Measurements from ENCODE around the gene ERLIN1. TPM values are rescaled to one million over a fixed set of nuclear protein-coding genes. Genes with fewer than 3 reads are reported as not detected.

ERLIN1 gene
- total RNA-seq, 1 experiment from 2014 or later, result 23.5 TPM

DNA sequence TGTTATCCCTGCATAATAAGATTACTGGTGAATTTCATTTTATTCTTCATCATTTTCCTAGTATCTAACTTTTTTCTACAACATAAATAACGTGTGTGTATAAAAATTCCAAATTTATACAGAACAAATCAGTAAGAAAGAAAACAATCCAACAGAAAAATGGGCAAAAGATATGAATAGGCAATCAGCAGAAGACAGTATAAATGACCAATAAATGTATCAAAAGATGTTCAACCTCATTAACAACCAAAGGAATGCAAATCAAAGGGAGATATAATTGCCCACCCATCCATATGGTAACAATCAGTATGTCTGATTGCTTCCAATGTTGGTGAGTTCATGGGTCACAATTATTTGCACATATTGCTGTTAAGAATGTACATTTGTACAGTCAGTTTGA is 13.5 kb downstream of the ERLIN1 start:
- no peak for TF ChIP-seq SMAD4 (CRISPR knock-in tag; IDR thresholded peaks at IDR 0.05)
- TF ChIP-seq FOXK1 (CRISPR knock-in tag; IDR thresholded peaks at IDR 0.05), result no peak
- TF ChIP-seq ZNF121 (CRISPR knock-in tag; IDR thresholded peaks at IDR 0.05), result no peak
- ATAC-seq, result no peak
- no peak for DNase-seq (ENCODE audit: low spot score)
- peaks cover 23% of the 10 kb centered on the region for H3K36me3 Mint-ChIP-seq
- H3K27me3 Mint-ChIP-seq (ENCODE audit: low read depth), result no peaks in the 10 kb centered on the region
- H3K27ac Mint-ChIP-seq, result no peak overlapping the region
- H3K4me3 Mint-ChIP-seq, result no peak overlapping the region
- no peaks in the 10 kb centered on the region for H3K9me3 Mint-ChIP-seq
- ChIA-PET POLR2A (no interaction called here), CTCF (no interaction called here)
- H3K4me1 Mint-ChIP-seq, result no peaks in the 10 kb centered on the region

DNA sequence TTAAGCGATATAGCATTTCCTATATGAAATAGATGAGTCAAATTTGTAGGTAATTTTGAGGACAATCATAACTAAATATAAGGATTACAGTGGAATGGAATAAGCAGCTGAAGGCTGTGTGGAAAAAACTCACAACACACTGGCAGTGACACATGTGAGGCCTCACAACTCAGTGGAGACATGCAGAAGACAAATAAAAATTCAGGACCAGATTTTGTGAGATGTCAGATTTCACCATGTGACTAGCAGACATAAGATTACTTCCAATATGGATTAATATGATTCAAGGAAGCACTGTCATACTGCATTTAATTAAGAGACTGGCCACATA is 17.6 kb downstream of the ERLIN1 start:
- no peak for DNase-seq (ENCODE audit: low spot score)
- no peak overlapping the region for H3K27ac Mint-ChIP-seq
- no peak overlapping the region for H3K4me3 Mint-ChIP-seq
- ChIA-PET POLR2A (no interaction called here), CTCF (no interaction called here)
- peaks cover 16% of the 10 kb centered on the region for H3K36me3 Mint-ChIP-seq
- no peaks in the 10 kb centered on the region for H3K4me1 Mint-ChIP-seq
- TF ChIP-seq, protein P1, sequence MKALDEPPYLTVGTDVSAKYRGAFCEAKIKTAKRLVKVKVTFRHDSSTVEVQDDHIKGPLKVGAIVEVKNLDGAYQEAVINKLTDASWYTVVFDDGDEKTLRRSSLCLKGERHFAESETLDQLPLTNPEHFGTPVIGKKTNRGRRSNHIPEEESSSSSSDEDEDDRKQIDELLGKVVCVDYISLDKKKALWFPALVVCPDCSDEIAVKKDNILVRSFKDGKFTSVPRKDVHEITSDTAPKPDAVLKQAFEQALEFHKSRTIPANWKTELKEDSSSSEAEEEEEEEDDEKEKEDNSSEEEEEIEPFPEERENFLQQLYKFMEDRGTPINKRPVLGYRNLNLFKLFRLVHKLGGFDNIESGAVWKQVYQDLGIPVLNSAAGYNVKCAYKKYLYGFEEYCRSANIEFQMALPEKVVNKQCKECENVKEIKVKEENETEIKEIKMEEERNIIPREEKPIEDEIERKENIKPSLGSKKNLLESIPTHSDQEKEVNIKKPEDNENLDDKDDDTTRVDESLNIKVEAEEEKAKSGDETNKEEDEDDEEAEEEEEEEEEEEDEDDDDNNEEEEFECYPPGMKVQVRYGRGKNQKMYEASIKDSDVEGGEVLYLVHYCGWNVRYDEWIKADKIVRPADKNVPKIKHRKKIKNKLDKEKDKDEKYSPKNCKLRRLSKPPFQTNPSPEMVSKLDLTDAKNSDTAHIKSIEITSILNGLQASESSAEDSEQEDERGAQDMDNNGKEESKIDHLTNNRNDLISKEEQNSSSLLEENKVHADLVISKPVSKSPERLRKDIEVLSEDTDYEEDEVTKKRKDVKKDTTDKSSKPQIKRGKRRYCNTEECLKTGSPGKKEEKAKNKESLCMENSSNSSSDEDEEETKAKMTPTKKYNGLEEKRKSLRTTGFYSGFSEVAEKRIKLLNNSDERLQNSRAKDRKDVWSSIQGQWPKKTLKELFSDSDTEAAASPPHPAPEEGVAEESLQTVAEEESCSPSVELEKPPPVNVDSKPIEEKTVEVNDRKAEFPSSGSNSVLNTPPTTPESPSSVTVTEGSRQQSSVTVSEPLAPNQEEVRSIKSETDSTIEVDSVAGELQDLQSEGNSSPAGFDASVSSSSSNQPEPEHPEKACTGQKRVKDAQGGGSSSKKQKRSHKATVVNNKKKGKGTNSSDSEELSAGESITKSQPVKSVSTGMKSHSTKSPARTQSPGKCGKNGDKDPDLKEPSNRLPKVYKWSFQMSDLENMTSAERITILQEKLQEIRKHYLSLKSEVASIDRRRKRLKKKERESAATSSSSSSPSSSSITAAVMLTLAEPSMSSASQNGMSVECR (CRISPR knock-in tag; IDR thresholded peaks at IDR 0.05; ENCODE audit: borderline replicate concordance), result no peak
- TF ChIP-seq RELA (CRISPR knock-in tag; IDR thresholded peaks at IDR 0.05; ENCODE audit: borderline replicate concordance) (no peak), MYBL2 (CRISPR knock-in tag; IDR thresholded peaks at IDR 0.05) (no peak), CREB1 (CRISPR knock-in tag; IDR thresholded peaks at IDR 0.05) (no peak), NFYB (CRISPR knock-in tag; conservative IDR thresholded peaks at IDR 0.05; ENCODE audit: low read depth) (no peak), SMAD3 (CRISPR knock-in tag; IDR thresholded peaks at IDR 0.05; ENCODE audit: borderline replicate concordance) (no peak), ATF1 (CRISPR knock-in tag; IDR thresholded peaks at IDR 0.05) (no peak), NR1H2 (CRISPR knock-in tag; IDR thresholded peaks at IDR 0.05) (no peak), IRF2 (CRISPR knock-in tag; IDR thresholded peaks at IDR 0.05; ENCODE audit: borderline replicate concordance, low read depth) (no peak), CREM (CRISPR knock-in tag; IDR thresholded peaks at IDR 0.05) (no peak), JAZF1 (CRISPR knock-in tag; IDR thresholded peaks at IDR 0.05) (no peak), ZNF232 (CRISPR knock-in tag; IDR thresholded peaks at IDR 0.05) (no peak), ELF4 (CRISPR knock-in tag; IDR thresholded peaks at IDR 0.05; ENCODE audit: low read depth) (no peak)
- TF ChIP-seq, protein P2, sequence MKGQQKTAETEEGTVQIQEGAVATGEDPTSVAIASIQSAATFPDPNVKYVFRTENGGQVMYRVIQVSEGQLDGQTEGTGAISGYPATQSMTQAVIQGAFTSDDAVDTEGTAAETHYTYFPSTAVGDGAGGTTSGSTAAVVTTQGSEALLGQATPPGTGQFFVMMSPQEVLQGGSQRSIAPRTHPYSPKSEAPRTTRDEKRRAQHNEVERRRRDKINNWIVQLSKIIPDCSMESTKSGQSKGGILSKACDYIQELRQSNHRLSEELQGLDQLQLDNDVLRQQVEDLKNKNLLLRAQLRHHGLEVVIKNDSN (CRISPR knock-in tag; IDR thresholded peaks at IDR 0.05), result no peak
- TF ChIP-seq, protein P3, sequence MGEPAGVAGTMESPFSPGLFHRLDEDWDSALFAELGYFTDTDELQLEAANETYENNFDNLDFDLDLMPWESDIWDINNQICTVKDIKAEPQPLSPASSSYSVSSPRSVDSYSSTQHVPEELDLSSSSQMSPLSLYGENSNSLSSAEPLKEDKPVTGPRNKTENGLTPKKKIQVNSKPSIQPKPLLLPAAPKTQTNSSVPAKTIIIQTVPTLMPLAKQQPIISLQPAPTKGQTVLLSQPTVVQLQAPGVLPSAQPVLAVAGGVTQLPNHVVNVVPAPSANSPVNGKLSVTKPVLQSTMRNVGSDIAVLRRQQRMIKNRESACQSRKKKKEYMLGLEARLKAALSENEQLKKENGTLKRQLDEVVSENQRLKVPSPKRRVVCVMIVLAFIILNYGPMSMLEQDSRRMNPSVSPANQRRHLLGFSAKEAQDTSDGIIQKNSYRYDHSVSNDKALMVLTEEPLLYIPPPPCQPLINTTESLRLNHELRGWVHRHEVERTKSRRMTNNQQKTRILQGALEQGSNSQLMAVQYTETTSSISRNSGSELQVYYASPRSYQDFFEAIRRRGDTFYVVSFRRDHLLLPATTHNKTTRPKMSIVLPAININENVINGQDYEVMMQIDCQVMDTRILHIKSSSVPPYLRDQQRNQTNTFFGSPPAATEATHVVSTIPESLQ (CRISPR knock-in tag; IDR thresholded peaks at IDR 0.05), result no peak
- TF ChIP-seq, protein P4, sequence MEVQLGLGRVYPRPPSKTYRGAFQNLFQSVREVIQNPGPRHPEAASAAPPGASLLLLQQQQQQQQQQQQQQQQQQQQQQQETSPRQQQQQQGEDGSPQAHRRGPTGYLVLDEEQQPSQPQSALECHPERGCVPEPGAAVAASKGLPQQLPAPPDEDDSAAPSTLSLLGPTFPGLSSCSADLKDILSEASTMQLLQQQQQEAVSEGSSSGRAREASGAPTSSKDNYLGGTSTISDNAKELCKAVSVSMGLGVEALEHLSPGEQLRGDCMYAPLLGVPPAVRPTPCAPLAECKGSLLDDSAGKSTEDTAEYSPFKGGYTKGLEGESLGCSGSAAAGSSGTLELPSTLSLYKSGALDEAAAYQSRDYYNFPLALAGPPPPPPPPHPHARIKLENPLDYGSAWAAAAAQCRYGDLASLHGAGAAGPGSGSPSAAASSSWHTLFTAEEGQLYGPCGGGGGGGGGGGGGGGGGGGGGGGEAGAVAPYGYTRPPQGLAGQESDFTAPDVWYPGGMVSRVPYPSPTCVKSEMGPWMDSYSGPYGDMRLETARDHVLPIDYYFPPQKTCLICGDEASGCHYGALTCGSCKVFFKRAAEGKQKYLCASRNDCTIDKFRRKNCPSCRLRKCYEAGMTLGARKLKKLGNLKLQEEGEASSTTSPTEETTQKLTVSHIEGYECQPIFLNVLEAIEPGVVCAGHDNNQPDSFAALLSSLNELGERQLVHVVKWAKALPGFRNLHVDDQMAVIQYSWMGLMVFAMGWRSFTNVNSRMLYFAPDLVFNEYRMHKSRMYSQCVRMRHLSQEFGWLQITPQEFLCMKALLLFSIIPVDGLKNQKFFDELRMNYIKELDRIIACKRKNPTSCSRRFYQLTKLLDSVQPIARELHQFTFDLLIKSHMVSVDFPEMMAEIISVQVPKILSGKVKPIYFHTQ (CRISPR knock-in tag; IDR thresholded peaks at IDR 0.05), result no peak
- ATAC-seq, result no peak
- no peaks in the 10 kb centered on the region for H3K9me3 Mint-ChIP-seq
- no peaks in the 10 kb centered on the region for H3K27me3 Mint-ChIP-seq (ENCODE audit: low read depth)

Data from WTC11 (cell line).